ENCODE data around the gene OR2AT4. TPM values are rescaled to one million over a fixed set of nuclear protein-coding genes. Genes with fewer than 3 reads are reported as not detected.

Gene OR2AT4
- total and polyA plus RNA-seq, 2 of the 8 experiments (the other 6 are each of a cell fraction or from before 2014, with no cell fraction given), result not detected

DNA sequence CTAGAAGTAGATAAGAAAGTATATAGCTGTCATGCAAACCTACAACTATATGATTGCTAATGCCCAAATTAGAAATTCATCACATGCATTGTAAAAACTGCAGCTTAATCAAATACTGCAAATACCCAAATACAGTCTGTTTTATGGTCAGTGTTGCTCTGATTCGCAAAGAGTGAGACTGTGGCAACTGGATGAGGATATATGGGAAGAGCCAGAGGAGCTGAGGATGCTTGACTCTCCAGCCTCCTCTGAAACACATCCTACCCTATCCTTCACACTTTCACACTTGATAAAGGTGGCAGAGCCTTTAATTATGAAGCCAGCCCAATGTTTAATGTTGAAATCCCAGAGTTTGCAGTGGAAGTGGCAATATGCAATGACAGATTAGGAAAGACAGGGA, 21.9 kb upstream of the OR2AT4 start:
- Histone ChIP-seq H4K91ac (replicated peaks; ENCODE audit: insufficient read length, low read length) (no peak overlapping the region), H3K79me1 (ENCODE audit: low read depth, low read length) (no peaks in the 10 kb centered on the region), H3K27ac (ENCODE audit: low read depth, low read length) (no peak overlapping the region), H3K4me2 (ENCODE audit: insufficient read depth in 1 of 2, low read depth in 2 of 2, low read length in 2 of 2) (no peak overlapping the region), H3K9me3 (ENCODE audit: insufficient read depth in 2 of 2, low read depth in 1 of 2, low read length in 1 of 2) (peaks cover 8 to 18% of the 10 kb centered on the region in 2 experiments), H2BK15ac (ENCODE audit: low read length) (no peak overlapping the region), H3K23ac (ENCODE audit: insufficient read length) (no peak overlapping the region), H2BK5ac (ENCODE audit: low read depth, low read length) (no peak overlapping the region), H4K20me1 (replicated peaks in 1 of 2; ENCODE audit: control insufficient read depth in 1 of 2, insufficient read depth in 2 of 2, low read length in 2 of 2) (no peaks in the 10 kb centered on the region), H3K4me1 (replicated peaks in 1 of 4; ENCODE audit: control insufficient read depth in 3 of 4, insufficient read depth in 4 of 4, low read length in 3 of 4) (no peaks in the 10 kb centered on the region), H4K8ac (ENCODE audit: extremely low read depth, insufficient read depth, low read length) (no peak overlapping the region), H3K79me2 (ENCODE audit: control insufficient read depth in 1 of 2, insufficient read depth in 2 of 2, low read length in 2 of 2) (no peaks in the 10 kb centered on the region), H2BK120ac (replicated peaks; ENCODE audit: low read depth, low read length) (no peak overlapping the region), H2BK12ac (ENCODE audit: low read depth, low read length) (no peak overlapping the region), H3K9ac (replicated peaks in 1 of 4; ENCODE audit: extremely low read depth in 1 of 4, low read depth in 3 of 4, low read length in 3 of 4) (no peak overlapping the region), H3K27me3 (replicated peaks in 1 of 4; ENCODE audit: control insufficient read depth in 3 of 4, extremely low read depth in 1 of 4, insufficient read depth in 3 of 4, low read length in 3 of 4) (0 out of 7 replicates have a peak, but pooled peaks cover 0 to 3% (median 0%) of the 10 kb centered on the region in 4 experiments), H2AFZ (ENCODE audit: low read length) (no peak overlapping the region), H3K56ac (replicated peaks; ENCODE audit: insufficient read length, low read depth, low read length) (no peak overlapping the region), H4K5ac (ENCODE audit: insufficient read length, low read depth, low read length) (no peak overlapping the region), H2AK5ac (ENCODE audit: low read depth, low read length) (no peak overlapping the region), H3K18ac (ENCODE audit: extremely low read depth, low read length) (no peak overlapping the region), H3K23me2 (ENCODE audit: low read depth, low read length) (no peaks in the 10 kb centered on the region), H3K36me3 (ENCODE audit: control insufficient read depth in 2 of 4, insufficient read depth in 4 of 4, low read length in 3 of 4) (no peaks in the 10 kb centered on the region), H3K4ac (replicated peaks; ENCODE audit: insufficient read length, low read depth, low read length) (no peak overlapping the region), H3K14ac (ENCODE audit: insufficient read length) (no peak overlapping the region), H3K4me3 (ENCODE audit: extremely low read depth in 1 of 4, insufficient read depth in 2 of 4, low read depth in 3 of 4, low read length in 4 of 4) (no peak overlapping the region), H2BK20ac (ENCODE audit: low read length) (no peak overlapping the region)
- TF ChIP-seq SP1 (IDR thresholded peaks at IDR 0.05; ENCODE audit: low read depth, low read length) (no peak), SUZ12 (IDR thresholded peaks at IDR 0.05; ENCODE audit: low read length) (no peak)
- WGBS, 2 experiments (ENCODE audit: extremely low coverage in 1 of 2, insufficient coverage in 1 of 2, insufficient read length in 1 of 2, insufficient replicate concordance in 2 of 2, low coverage in 1 of 2, low lambda C conversion rate in 2 of 2, missing lambda C conversion rate in 1 of 2), result 46% methylated on average over 1 of the region's 1 CpG; no CpG with 5 or more reads in 1 of the 2 experiments
- no peak for DNase-seq (ENCODE audit: low read depth in 1 of 2, low spot score in 2 of 2)
- CTCF ChIA-PET (ENCODE audit: partially characterized antibody), result interaction anchor here (1.4 kb wide), 1 partner anchor 22 kb away, joined by 6 read pairs; no protein-coding TSS in a partner anchor
- no peak for FAIRE-seq
- POLR2A ChIA-PET (ENCODE audit: partially characterized antibody), result no interaction called here
